BE2C (cell line): ENCODE data around the gene GDI1.

Source experiments
- DNase-seq: peaks from one replicate; pipeline ENCODE4 v3.0.0-alpha.2; 2020
- H3K27me3 ChIP-seq: fragments of 250-450 bp; sonication (Bioruptor Pico); 2 replicates; pipeline ENCODE4 v1.5.1; 2020; ENCODE audit warnings: mild to moderate bottlenecking
- H3K36me3 ChIP-seq: fragments of 250-450 bp; sonication (Bioruptor Pico); 2 replicates; pipeline ENCODE4 v1.5.1; 2020; ENCODE audit warnings: mild to moderate bottlenecking
- H3K4me1 ChIP-seq: fragments of 250-450 bp; sonication (Bioruptor Pico); 2 replicates; pipeline ENCODE4 v1.5.1; 2020
- H3K4me3 ChIP-seq: 2 replicates; pipeline ENCODE4 v1.5.1; 2011; ENCODE audit warnings: low read depth, low read length
- H3K9me3 ChIP-seq: fragments of 250-450 bp; sonication (Bioruptor Pico); 2 replicates; pipeline ENCODE4 v1.5.1; 2020
- CTCF ChIP-seq: IDR thresholded peaks from 2 replicates; pipeline ENCODE4 v1.5.1; 2012; ENCODE audit warnings: mild to moderate bottlenecking, low read depth, low read length

Gene GDI1

GRCh38 chrX:154463611-154464220, 26.8 kb downstream of the GDI1 start:
- peaks cover 9% of the 10 kb centered on the region for H3K4me1 ChIP-seq
- peaks cover 5% of the 10 kb centered on the region; the same call in 1 of the 2 replicates for H3K36me3 ChIP-seq
- no peak for TF ChIP-seq CTCF
- no peak overlapping the region for H3K4me3 ChIP-seq
- DNase-seq, result no peak
- no peaks in the 10 kb centered on the region for H3K9me3 ChIP-seq
- H3K27me3 ChIP-seq, result no peaks in the 10 kb centered on the region

DNA sequence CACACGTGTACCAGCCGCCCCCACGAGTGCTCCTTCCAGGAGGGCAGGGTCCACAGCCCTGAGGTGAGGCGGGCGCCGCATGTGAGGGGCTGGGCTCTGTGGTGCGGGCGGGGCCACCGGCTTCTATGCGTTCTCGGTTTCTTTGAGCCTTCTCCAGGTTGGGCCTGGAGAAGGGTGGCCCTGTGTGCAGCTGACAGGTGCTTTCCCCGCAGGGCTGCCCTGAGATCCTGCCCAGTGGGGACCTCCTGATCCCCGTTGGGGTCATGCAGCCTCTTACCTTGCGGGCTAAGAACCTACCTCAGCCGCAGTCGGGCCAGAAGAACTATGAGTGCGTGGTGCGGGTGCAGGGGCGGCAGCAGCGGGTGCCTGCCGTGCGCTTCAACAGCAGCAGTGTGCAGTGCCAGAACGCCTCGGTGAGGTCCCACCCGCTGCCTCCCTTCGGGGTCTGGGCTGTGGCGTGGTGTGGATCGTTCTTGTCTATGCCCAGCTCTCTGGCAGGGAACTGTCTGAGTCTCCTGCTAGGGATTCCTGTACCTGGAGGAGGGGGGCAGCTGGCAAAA, 27.9 kb downstream of the GDI1 start:
- Histone ChIP-seq H3K9me3 (no peaks in the 10 kb centered on the region), H3K36me3 (peaks cover 5% of the 10 kb centered on the region; the same call in 1 of the 2 replicates), H3K4me1 (peaks cover 1% of the 10 kb centered on the region; the same call in 1 of the 2 replicates), H3K27me3 (no peaks in the 10 kb centered on the region), H3K4me3 (no peak overlapping the region)
- no peak for DNase-seq
- no peak for TF ChIP-seq CTCF

GRCh38 chrX:154465601-154466000, 28.6 kb downstream of the GDI1 start:
- H3K27me3 ChIP-seq, result no peaks in the 10 kb centered on the region
- H3K4me1 ChIP-seq, result no peaks in the 10 kb centered on the region
- DNase-seq, result no peak
- H3K36me3 ChIP-seq, result peaks cover 4% of the 10 kb centered on the region; the same call in 1 of the 2 replicates
- TF ChIP-seq CTCF, result no peak
- H3K9me3 ChIP-seq, result no peaks in the 10 kb centered on the region
- no peak overlapping the region for H3K4me3 ChIP-seq

GRCh38 chrX:154466036-154466435, 29.1 kb downstream of the GDI1 start:
- H3K9me3 ChIP-seq, result no peaks in the 10 kb centered on the region
- no peak for DNase-seq
- no peaks in the 10 kb centered on the region; the same call in 1 of the 2 replicates for H3K36me3 ChIP-seq
- TF ChIP-seq CTCF, result no peak
- no peaks in the 10 kb centered on the region for H3K27me3 ChIP-seq
- no peak overlapping the region for H3K4me3 ChIP-seq
- H3K4me1 ChIP-seq, result no peaks in the 10 kb centered on the region

DNA sequence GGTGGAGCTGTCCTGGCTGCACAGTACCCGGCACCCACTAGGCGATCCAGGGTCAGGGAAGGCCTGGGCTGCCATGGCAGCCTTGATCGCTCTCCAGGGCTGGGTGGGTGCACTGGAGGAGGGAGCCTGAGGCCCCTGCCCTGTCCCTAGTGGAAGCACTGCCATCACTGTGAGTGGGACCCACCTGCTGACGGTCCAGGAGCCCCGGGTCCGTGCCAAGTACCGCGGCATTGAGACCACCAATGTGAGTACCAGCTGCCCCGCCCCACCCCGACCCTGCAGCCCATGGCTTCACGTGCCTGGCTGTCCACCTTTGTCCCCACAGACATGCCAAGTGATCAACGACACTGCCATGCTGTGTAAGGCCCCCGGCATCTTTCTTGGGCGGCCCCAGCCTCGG, 30.0 kb downstream of the GDI1 start:
- H3K36me3 ChIP-seq, result no peaks in the 10 kb centered on the region; the same call in 1 of the 2 replicates

More for the DNA sequence above, 30.0 kb downstream of the GDI1 start:
- DNase-seq, result no peak
- H3K27me3 ChIP-seq, result no peaks in the 10 kb centered on the region
- H3K4me3 ChIP-seq, result no peak overlapping the region
- H3K4me1 ChIP-seq, result no peaks in the 10 kb centered on the region
- H3K9me3 ChIP-seq, result no peaks in the 10 kb centered on the region
- no peak for TF ChIP-seq CTCF
